ENCODE measurements around the gene NFIB. TPM values are rescaled to one million over a fixed set of nuclear protein-coding genes. Genes with fewer than 3 reads are reported as not detected.

NFIB gene
- total and polyA plus RNA-seq, 2 of the 4 experiments (the other 2 are of a cell fraction), result 1.4 to 2.0 TPM

GRCh38 chr9:14079440-14079839, 234.5 kb downstream of the NFIB start:
- Histone ChIP-seq H3K4me2 (ENCODE audit: low read depth, low read length) (no peak overlapping the region), H3K4me3 (ENCODE audit: insufficient read depth, low read depth, low read length) (no peak overlapping the region), H3K4ac (ENCODE audit: low read depth, low read length) (no peak overlapping the region), H3K23ac (ENCODE audit: low read depth, low read length) (no peak overlapping the region), H2BK5ac (ENCODE audit: low read depth, low read length, poor library complexity, severe bottlenecking) (no peak overlapping the region), H4K91ac (ENCODE audit: insufficient read depth, low read depth, low read length) (no peak overlapping the region), H4K20me1 (ENCODE audit: insufficient read depth, low read length) (no peaks in the 10 kb centered on the region), H3K79me1 (ENCODE audit: low read depth in 1 of 2, low read length in 2 of 2) (no peaks in the 10 kb centered on the region), H3K36me3 (ENCODE audit: control insufficient read depth, insufficient read depth, low read length) (no peaks in the 10 kb centered on the region), H3K18ac (ENCODE audit: low read depth, low read length) (no peak overlapping the region), H3K27me3 (ENCODE audit: control insufficient read depth, insufficient read depth, low read length) (peaks cover 2% of the 10 kb centered on the region; the same call in 1 of the 2 replicates), H3K9ac (ENCODE audit: low read depth, low read length) (no peak overlapping the region), H2AFZ (replicated peaks; ENCODE audit: low read length, poor library complexity) (no peak overlapping the region), H2AK5ac (ENCODE audit: low read depth, low read length) (no peak overlapping the region), H3K27ac (ENCODE audit: insufficient read depth, low read length) (no peak overlapping the region), H3K9me3 (ENCODE audit: control insufficient read depth, insufficient read depth, low read length) (no peaks in the 10 kb centered on the region), H2BK15ac (ENCODE audit: low read depth, low read length) (no peak overlapping the region), H3K56ac (ENCODE audit: extremely low read depth, insufficient read depth, low read length) (no peak overlapping the region), H4K8ac (ENCODE audit: low read depth in 2 of 2, low read length in 2 of 2) (no peak overlapping the region), H4K5ac (ENCODE audit: low read depth, low read length) (no peak overlapping the region), H3K4me1 (ENCODE audit: control insufficient read depth, insufficient read depth, low read length) (peaks cover 2% of the 10 kb centered on the region; the same call in 1 of the 2 replicates), H2BK120ac (ENCODE audit: low read depth, low read length) (no peak overlapping the region), H2AK9ac (replicated peaks; ENCODE audit: low read depth, low read length, poor library complexity) (no peak overlapping the region), H3K9me1 (ENCODE audit: insufficient read depth, low read length) (no peaks in the 10 kb centered on the region), H2BK20ac (ENCODE audit: low read depth, low read length) (no peak overlapping the region), H3K14ac (replicated peaks; ENCODE audit: low read depth, low read length) (no peak overlapping the region)
- no peak for TF ChIP-seq RCOR1 (IDR thresholded peaks at IDR 0.05; ENCODE audit: insufficient replicate concordance, low read length)
- no peak for TF ChIP-seq CEBPB (IDR thresholded peaks at IDR 0.05; ENCODE audit: low read depth, low read length)
- TF ChIP-seq BHLHE40 (IDR thresholded peaks at IDR 0.05; ENCODE audit: low read depth, low read length), result no peak
- TF ChIP-seq MAFK (IDR thresholded peaks at IDR 0.05; ENCODE audit: low read depth, low read length), result no peak
- TF ChIP-seq MAZ (IDR thresholded peaks at IDR 0.05; ENCODE audit: borderline replicate concordance, low read depth, low read length), result no peak
- no peak for TF ChIP-seq POLR2A (IDR thresholded peaks at IDR 0.05; ENCODE audit: low read depth, low read length)
- no peak for TF ChIP-seq MXI1 (IDR thresholded peaks at IDR 0.05; ENCODE audit: borderline replicate concordance, low read depth, low read length)
- no peak for TF ChIP-seq ELK1 (IDR thresholded peaks at IDR 0.05; ENCODE audit: borderline replicate concordance, low read depth, low read length)
- no peak for TF ChIP-seq SMC3 (IDR thresholded peaks at IDR 0.05; ENCODE audit: low read depth, low read length)
- intact Hi-C loops (cut with micrococcal nuclease) (no loop called here), dilution Hi-C loops (cut with HindIII; ENCODE audit: low sequenced_read_pairs, unreplicated experiment) (no loop called here), in situ Hi-C loops (cut with MboI; ENCODE audit: low sequenced_read_pairs) (no loop called here)
- ATAC-seq (ENCODE audit: low read depth), result no peak
- no peak for DNase-seq
- WGBS, 2 experiments (ENCODE audit: extremely low coverage in 2 of 2, insufficient read length in 1 of 2), result no CpG with 5 or more reads among the region's 4 CpGs
- ChIA-PET POLR2A (ENCODE audit: unreplicated experiment) (no interaction called here), CTCF (no interaction called here)
- no TSS peak for BruUV-seq (replicated peaks)
